ENCODE measurements around the gene TAF10.

DNA sequence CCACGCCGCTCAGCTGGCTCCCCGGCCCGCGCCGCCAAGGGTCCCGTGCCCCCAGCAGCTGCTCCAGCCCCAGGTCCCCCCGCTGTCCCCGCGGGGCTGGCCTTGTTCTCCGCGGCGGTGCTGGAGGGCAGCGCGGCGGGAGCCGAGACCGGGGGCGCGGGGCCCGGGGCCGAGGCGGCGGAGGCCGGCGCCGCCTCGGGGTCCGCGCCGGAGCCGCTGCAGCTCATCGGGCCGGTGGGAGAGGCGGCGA is 128 bp downstream of the TAF10 start:
- TF ChIP-seq, protein P1, sequence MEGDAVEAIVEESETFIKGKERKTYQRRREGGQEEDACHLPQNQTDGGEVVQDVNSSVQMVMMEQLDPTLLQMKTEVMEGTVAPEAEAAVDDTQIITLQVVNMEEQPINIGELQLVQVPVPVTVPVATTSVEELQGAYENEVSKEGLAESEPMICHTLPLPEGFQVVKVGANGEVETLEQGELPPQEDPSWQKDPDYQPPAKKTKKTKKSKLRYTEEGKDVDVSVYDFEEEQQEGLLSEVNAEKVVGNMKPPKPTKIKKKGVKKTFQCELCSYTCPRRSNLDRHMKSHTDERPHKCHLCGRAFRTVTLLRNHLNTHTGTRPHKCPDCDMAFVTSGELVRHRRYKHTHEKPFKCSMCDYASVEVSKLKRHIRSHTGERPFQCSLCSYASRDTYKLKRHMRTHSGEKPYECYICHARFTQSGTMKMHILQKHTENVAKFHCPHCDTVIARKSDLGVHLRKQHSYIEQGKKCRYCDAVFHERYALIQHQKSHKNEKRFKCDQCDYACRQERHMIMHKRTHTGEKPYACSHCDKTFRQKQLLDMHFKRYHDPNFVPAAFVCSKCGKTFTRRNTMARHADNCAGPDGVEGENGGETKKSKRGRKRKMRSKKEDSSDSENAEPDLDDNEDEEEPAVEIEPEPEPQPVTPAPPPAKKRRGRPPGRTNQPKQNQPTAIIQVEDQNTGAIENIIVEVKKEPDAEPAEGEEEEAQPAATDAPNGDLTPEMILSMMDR (IDR thresholded peaks at IDR 0.05; ENCODE audit: low read depth, low read length, missing input control), result no peak
- TF ChIP-seq YY1 (IDR thresholded peaks at IDR 0.05), result no peak
- TF ChIP-seq, protein P2, sequence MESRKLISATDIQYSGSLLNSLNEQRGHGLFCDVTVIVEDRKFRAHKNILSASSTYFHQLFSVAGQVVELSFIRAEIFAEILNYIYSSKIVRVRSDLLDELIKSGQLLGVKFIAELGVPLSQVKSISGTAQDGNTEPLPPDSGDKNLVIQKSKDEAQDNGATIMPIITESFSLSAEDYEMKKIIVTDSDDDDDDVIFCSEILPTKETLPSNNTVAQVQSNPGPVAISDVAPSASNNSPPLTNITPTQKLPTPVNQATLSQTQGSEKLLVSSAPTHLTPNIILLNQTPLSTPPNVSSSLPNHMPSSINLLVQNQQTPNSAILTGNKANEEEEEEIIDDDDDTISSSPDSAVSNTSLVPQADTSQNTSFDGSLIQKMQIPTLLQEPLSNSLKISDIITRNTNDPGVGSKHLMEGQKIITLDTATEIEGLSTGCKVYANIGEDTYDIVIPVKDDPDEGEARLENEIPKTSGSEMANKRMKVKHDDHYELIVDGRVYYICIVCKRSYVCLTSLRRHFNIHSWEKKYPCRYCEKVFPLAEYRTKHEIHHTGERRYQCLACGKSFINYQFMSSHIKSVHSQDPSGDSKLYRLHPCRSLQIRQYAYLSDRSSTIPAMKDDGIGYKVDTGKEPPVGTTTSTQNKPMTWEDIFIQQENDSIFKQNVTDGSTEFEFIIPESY (IDR thresholded peaks at IDR 0.05), result no peak
- no peak for TF ChIP-seq GABPA (IDR thresholded peaks at IDR 0.05 in 1 of 2, conservative IDR thresholded peaks at IDR 0.05 in 1 of 2)
- no peak for TF ChIP-seq TAF1 (conservative IDR thresholded peaks at IDR 0.05)
- TF ChIP-seq, protein P3, sequence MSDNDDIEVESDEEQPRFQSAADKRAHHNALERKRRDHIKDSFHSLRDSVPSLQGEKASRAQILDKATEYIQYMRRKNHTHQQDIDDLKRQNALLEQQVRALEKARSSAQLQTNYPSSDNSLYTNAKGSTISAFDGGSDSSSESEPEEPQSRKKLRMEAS (IDR thresholded peaks at IDR 0.05), result no peak
- no peak for TF ChIP-seq RAD21 (IDR thresholded peaks at IDR 0.05)
- no peak for TF ChIP-seq HNF4G (IDR thresholded peaks at IDR 0.05)
- TF ChIP-seq RXRA (IDR thresholded peaks at IDR 0.05), result no peak
